Activated B cell treated with CpG ODN at 0.5 μM for 24 hours (primary cell): ENCODE results near the gene GAS6. TPM values are rescaled to one million over a fixed set of nuclear protein-coding genes. Genes with fewer than 3 reads are reported as not detected.
"Not testable (repeated sequence)": the region's sequence is repeated elsewhere in the genome, so short reads cannot be mapped to it uniquely, and the experiment has no call there.

Experiments
- ATAC-seq: fragments of 200-7000 bp; cut with Tn5 transposase; one replicate; pipeline ENCODE4 v1.10.0; 2021; ENCODE audit warnings: low read depth, mild to moderate bottlenecking, moderate library complexity
- CTCF ChIA-PET: fragments of 350-600 bp; sonication (Branson Sonifier 250); formaldehyde crosslinking; loops from one replicate; lab custom pipeline; 2021; ENCODE audit warnings: antibody characterized with exemption; lab: Charles Lee
- POLR2A ChIA-PET: fragments of 350-600 bp; sonication (Branson Sonifier 250); formaldehyde crosslinking; loops from one replicate; lab custom pipeline; 2021; ENCODE audit warnings: antibody characterized with exemption; lab: Charles Lee
- DNase-seq: peaks from one replicate; pipeline ENCODE4 v3.0.0; 2022
- H3K27ac Mint-ChIP-seq: one replicate; pipeline ENCODE4 v1.8.0; 2020; ENCODE audit warnings: mixed read lengths
- H3K27me3 Mint-ChIP-seq: one replicate; pipeline ENCODE4 v1.8.0; 2021; ENCODE audit warnings: mixed read lengths
- H3K36me3 Mint-ChIP-seq: one replicate; pipeline ENCODE4 v1.8.0; 2021; ENCODE audit warnings: low read depth, mixed read lengths
- H3K4me1 Mint-ChIP-seq: one replicate; pipeline ENCODE4 v1.8.0; 2021; ENCODE audit warnings: mixed read lengths
- H3K4me3 Mint-ChIP-seq: one replicate; pipeline ENCODE4 v1.8.0; 2020; ENCODE audit warnings: mild to moderate bottlenecking, mixed read lengths
- H3K9me3 Mint-ChIP-seq: one replicate; pipeline ENCODE4 v1.8.0; 2020; ENCODE audit warnings: mixed read lengths
- CTCF ChIP-seq: fragments of 200-600 bp; IDR thresholded peaks from one replicate; pipeline ENCODE4 v1.8.0; 2022; ENCODE audit warnings: antibody characterized with exemption, mild to moderate bottlenecking
- intact Hi-C: fragments of 100-400 bp; cut with micrococcal nuclease; formaldehyde crosslinking; loops from one replicate; pipeline ENCODE4 v1.15.1; 2024
- total RNA-seq: library from RNA; stranded (reverse); gene quantifications from 2 replicates; pipeline ENCODE4 v1.2.3, GENCODE V29; 2022

GAS6 gene
- total RNA-seq, 1 donor from 2014 or later: 1.4 TPM

- intact Hi-C loops: no loop called here
- DNase-seq (no peak), ATAC-seq (no peak)
- TF ChIP-seq CTCF: no peak
- no peaks in the 10 kb centered on the region for H3K4me1 Mint-ChIP-seq
- no peaks in the 10 kb centered on the region for H3K27me3 Mint-ChIP-seq
- no peak overlapping the region for H3K27ac Mint-ChIP-seq
- ChIA-PET CTCF (no interaction called here), POLR2A (no interaction called here)
- no peaks in the 10 kb centered on the region for H3K9me3 Mint-ChIP-seq
- no peak overlapping the region for H3K4me3 Mint-ChIP-seq
- no peaks in the 10 kb centered on the region for H3K36me3 Mint-ChIP-seq
Measured at GRCh38 chr13:113792886-113793717, 70.8 kb downstream of the GAS6 start.

- no peaks in the 10 kb centered on the region for H3K27me3 Mint-ChIP-seq
- no peaks in the 10 kb centered on the region for H3K36me3 Mint-ChIP-seq
- H3K4me1 Mint-ChIP-seq: no peaks in the 10 kb centered on the region
- ATAC-seq: no peak
- CTCF ChIA-PET: no interaction called here
- TF ChIP-seq CTCF: no peak
- no peaks in the 10 kb centered on the region for H3K9me3 Mint-ChIP-seq
- no peak overlapping the region for H3K4me3 Mint-ChIP-seq
- intact Hi-C loops: no loop called here
- no peak for DNase-seq
- POLR2A ChIA-PET: no interaction called here
- H3K27ac Mint-ChIP-seq: no peak overlapping the region
Measured at GRCh38 chr13:113792236-113792770, 71.6 kb downstream of the GAS6 start.

- ChIA-PET POLR2A (no interaction called here), CTCF (no interaction called here)
- intact Hi-C loops: no loop called here
- H3K27me3 Mint-ChIP-seq: no peaks in the 10 kb centered on the region
- H3K4me3 Mint-ChIP-seq: no peak overlapping the region
- no peaks in the 10 kb centered on the region for H3K4me1 Mint-ChIP-seq
- no peaks in the 10 kb centered on the region for H3K9me3 Mint-ChIP-seq
- no peak for TF ChIP-seq CTCF
- no peaks in the 10 kb centered on the region for H3K36me3 Mint-ChIP-seq
- H3K27ac Mint-ChIP-seq: no peak overlapping the region
- ATAC-seq (no peak), DNase-seq (no peak)
Measured at GRCh38 chr13:113791761-113792160, 72.1 kb downstream of the GAS6 start.

GRCh38 chr13:113791226-113791625 is 72.7 kb downstream of the GAS6 start:
- H3K9me3 Mint-ChIP-seq: no peaks in the 10 kb centered on the region
- H3K27me3 Mint-ChIP-seq: no peaks in the 10 kb centered on the region
- H3K4me1 Mint-ChIP-seq: no peaks in the 10 kb centered on the region
- H3K36me3 Mint-ChIP-seq: no peaks in the 10 kb centered on the region
- H3K4me3 Mint-ChIP-seq: no peak overlapping the region
- ChIA-PET CTCF (no interaction called here), POLR2A (no interaction called here)
- H3K27ac Mint-ChIP-seq: no peak overlapping the region
- ATAC-seq (no peak), DNase-seq (no peak)
- TF ChIP-seq CTCF: no peak
- intact Hi-C loops: no loop called here

GRCh38 chr13:113789931-113790330 is 73.9 kb downstream of the GAS6 start:
- H3K9me3 Mint-ChIP-seq, H3K36me3 Mint-ChIP-seq, H3K4me1 Mint-ChIP-seq, H3K27me3 Mint-ChIP-seq, CTCF ChIA-PET, intact Hi-C loops, DNase-seq, ATAC-seq, H3K27ac Mint-ChIP-seq, H3K4me3 Mint-ChIP-seq, POLR2A ChIA-PET: not testable (repeated sequence)
